Thyroid gland (tissue), 4 donors: ENCODE measurements around the gene TSEN34.

ENCODE experiments used
- POLR2A ChIP-seq, 2 donors: fragments of 450-650 bp; IDR thresholded peaks; one replicate each; pipeline ENCODE4 v1.6.1; 2017; ENCODE audit warnings: antibody characterized with exemption in 2 of 2, mild to moderate bottlenecking in 2 of 2, moderate library complexity in 1 of 2
- TF ChIP-seq, protein P1 (sequence below), 6 experiments: fragments of 200-600 bp in 3 of 6; fragments of 450-650 bp in 3 of 6; sonication (generic) in 3 of 6; IDR thresholded peaks; one replicate each; pipeline ENCODE4 v1.5.1; 2016 to 2019; ENCODE audit warnings: antibody characterized with exemption in 6 of 6, mild to moderate bottlenecking in 2 of 6, inconsistent platforms in 1 of 6, moderate library complexity in 1 of 6

DNA sequence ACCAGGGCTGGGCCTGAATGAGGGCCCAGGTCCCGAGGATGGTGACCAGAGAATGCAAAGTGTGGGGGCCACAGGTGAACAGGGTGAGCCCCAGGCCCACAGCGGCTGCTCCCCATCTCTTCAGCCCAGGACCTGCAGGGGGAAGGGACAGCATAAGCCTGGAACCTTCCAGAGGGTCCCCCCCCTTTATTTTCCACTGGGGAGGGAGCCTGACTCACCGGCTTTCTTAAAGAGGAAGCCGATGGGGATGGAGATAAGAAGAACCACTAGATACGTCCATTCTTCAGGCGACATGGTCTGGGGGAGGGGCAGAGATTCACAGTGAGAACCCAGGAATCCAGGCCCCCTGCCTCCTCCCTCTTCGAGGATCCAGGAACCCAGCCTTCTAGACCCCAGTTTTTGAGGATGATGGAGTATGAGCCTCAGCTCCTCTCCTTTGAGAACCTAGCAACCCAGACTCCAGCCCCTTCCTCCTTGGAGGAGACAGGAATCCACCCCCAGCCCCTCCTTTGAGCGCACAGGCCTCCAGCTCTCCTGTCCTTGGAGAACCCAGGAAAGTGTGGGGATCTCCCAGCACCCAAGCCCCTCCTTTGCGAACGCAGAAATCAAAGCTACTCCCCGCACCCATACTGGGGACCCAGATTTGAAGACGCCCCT lies 2.8 kb upstream of the TSEN34 start:
- TF ChIP-seq POLR2A (IDR thresholded peaks at IDR 0.05) = no peak
- TF ChIP-seq, protein P1, sequence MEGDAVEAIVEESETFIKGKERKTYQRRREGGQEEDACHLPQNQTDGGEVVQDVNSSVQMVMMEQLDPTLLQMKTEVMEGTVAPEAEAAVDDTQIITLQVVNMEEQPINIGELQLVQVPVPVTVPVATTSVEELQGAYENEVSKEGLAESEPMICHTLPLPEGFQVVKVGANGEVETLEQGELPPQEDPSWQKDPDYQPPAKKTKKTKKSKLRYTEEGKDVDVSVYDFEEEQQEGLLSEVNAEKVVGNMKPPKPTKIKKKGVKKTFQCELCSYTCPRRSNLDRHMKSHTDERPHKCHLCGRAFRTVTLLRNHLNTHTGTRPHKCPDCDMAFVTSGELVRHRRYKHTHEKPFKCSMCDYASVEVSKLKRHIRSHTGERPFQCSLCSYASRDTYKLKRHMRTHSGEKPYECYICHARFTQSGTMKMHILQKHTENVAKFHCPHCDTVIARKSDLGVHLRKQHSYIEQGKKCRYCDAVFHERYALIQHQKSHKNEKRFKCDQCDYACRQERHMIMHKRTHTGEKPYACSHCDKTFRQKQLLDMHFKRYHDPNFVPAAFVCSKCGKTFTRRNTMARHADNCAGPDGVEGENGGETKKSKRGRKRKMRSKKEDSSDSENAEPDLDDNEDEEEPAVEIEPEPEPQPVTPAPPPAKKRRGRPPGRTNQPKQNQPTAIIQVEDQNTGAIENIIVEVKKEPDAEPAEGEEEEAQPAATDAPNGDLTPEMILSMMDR (IDR thresholded peaks at IDR 0.05) = no peak
